Trophoblast cell (in vitro differentiated cells and primary cell): ENCODE measurements around the gene VSIR.

Source experiments
- DNase-seq, 2 donors: peaks; one replicate each; pipeline ENCODE4 v3.0.0-alpha.2; 2016
- H2AFZ ChIP-seq: 2 replicates; pipeline ENCODE4 v1.6.1; 2013; ENCODE audit warnings: low read length, moderate library complexity, mild to moderate bottlenecking; ENCODE audit not compliant: insufficient read depth, poor library complexity
- H2AK5ac ChIP-seq: 2 replicates; pipeline ENCODE4 v1.6.1; 2013; ENCODE audit warnings: mild to moderate bottlenecking, low read length
- H2BK120ac ChIP-seq: 2 replicates; pipeline ENCODE4 v1.6.1; 2013; ENCODE audit warnings: low read length, mild to moderate bottlenecking, moderate library complexity; ENCODE audit not compliant: insufficient read depth, poor library complexity
- H2BK12ac ChIP-seq: 2 replicates; pipeline ENCODE4 v1.6.1; 2013; ENCODE audit warnings: mild to moderate bottlenecking, low read length, moderate library complexity
- H2BK5ac ChIP-seq: 2 replicates; pipeline ENCODE4 v1.6.1; 2013; ENCODE audit warnings: low read length, low read depth, moderate library complexity, mild to moderate bottlenecking; ENCODE audit not compliant: poor library complexity
- H3K14ac ChIP-seq: 2 replicates; pipeline ENCODE4 v1.6.1; 2013; ENCODE audit warnings: mild to moderate bottlenecking, low read length
- H3K18ac ChIP-seq: 2 replicates; pipeline ENCODE4 v1.6.1; 2013; ENCODE audit warnings: mild to moderate bottlenecking, low read length
- H3K23ac ChIP-seq: 2 replicates; pipeline ENCODE4 v1.6.1; 2013; ENCODE audit warnings: low read length
- H3K27ac ChIP-seq: 2 replicates; pipeline ENCODE4 v1.5.1; 2013; ENCODE audit warnings: low read depth, mild to moderate bottlenecking, inconsistent platforms, low read length, moderate library complexity
- H3K27me3 ChIP-seq: 2 replicates; pipeline ENCODE4 v1.6.1; 2013; ENCODE audit warnings: inconsistent platforms, mild to moderate bottlenecking, low read length, moderate library complexity; ENCODE audit not compliant: insufficient read depth
- H3K36me3 ChIP-seq, 2 experiments: 1 replicate in 1 of 2; 2 replicates in 1 of 2; pipeline ENCODE4 v1.6.1; 2013; ENCODE audit warnings: low read length in 2 of 2, mild to moderate bottlenecking in 2 of 2, moderate library complexity in 1 of 2; ENCODE audit not compliant: insufficient read depth in 2 of 2, control insufficient read depth in 1 of 2
- H3K4ac ChIP-seq: 2 replicates; pipeline ENCODE4 v1.6.1; 2013; ENCODE audit warnings: low read depth, mild to moderate bottlenecking, low read length, moderate library complexity
- H3K4me1 ChIP-seq, 2 experiments: 1 replicate in 1 of 2; 2 replicates in 1 of 2; pipeline ENCODE4 v1.6.1; 2013; ENCODE audit warnings: low read length in 2 of 2, mild to moderate bottlenecking in 2 of 2, moderate library complexity in 1 of 2; ENCODE audit not compliant: insufficient read depth in 2 of 2, control insufficient read depth in 1 of 2
- H3K4me2 ChIP-seq: 2 replicates; pipeline ENCODE4 v1.6.1; 2013; ENCODE audit warnings: inconsistent platforms, mild to moderate bottlenecking, low read length, moderate library complexity
- H3K4me3 ChIP-seq: 2 replicates; pipeline ENCODE4 v1.5.1; 2013; ENCODE audit warnings: mild to moderate bottlenecking, low read depth, low read length, inconsistent platforms
- H3K79me1 ChIP-seq: one replicate; pipeline ENCODE4 v1.6.1; 2013; ENCODE audit warnings: low read length
- H3K79me2 ChIP-seq: 2 replicates; pipeline ENCODE4 v1.6.1; 2013; ENCODE audit warnings: low read length, mild to moderate bottlenecking; ENCODE audit not compliant: control insufficient read depth, insufficient read depth, poor library complexity
- H3K9ac ChIP-seq: 2 replicates; pipeline ENCODE4 v1.6.1; 2013; ENCODE audit warnings: mild to moderate bottlenecking, low read length
- H3K9me3 ChIP-seq: 2 replicates; pipeline ENCODE4 v1.6.1; 2013; ENCODE audit warnings: low read depth, mild to moderate bottlenecking, control low read depth, inconsistent platforms, low read length; ENCODE audit not compliant: insufficient read depth
- H4K12ac ChIP-seq: 2 replicates; pipeline ENCODE4 v1.6.1; 2013; ENCODE audit warnings: low read depth, mild to moderate bottlenecking, low read length, moderate library complexity
- H4K8ac ChIP-seq: 2 replicates; pipeline ENCODE4 v1.6.1; 2013; ENCODE audit warnings: low read depth, mild to moderate bottlenecking, low read length, moderate library complexity
- H4K91ac ChIP-seq: one replicate; pipeline ENCODE4 v1.6.1; 2013; ENCODE audit warnings: low read depth, mild to moderate bottlenecking, low read length, moderate library complexity
- WGBS: extraction: QIAGEN DNeasy Blood & Tissue Kit; methylation state at CpG from one replicate; pipeline ENCODE4 v1.1.7; 2013; ENCODE audit warnings: missing lambda C conversion rate; ENCODE audit not compliant: insufficient read length, insufficient coverage; ENCODE audit errors: extremely low coverage; 5-methylcytosine and 5-hydroxymethylcytosine counted together

The VSIR gene

DNA sequence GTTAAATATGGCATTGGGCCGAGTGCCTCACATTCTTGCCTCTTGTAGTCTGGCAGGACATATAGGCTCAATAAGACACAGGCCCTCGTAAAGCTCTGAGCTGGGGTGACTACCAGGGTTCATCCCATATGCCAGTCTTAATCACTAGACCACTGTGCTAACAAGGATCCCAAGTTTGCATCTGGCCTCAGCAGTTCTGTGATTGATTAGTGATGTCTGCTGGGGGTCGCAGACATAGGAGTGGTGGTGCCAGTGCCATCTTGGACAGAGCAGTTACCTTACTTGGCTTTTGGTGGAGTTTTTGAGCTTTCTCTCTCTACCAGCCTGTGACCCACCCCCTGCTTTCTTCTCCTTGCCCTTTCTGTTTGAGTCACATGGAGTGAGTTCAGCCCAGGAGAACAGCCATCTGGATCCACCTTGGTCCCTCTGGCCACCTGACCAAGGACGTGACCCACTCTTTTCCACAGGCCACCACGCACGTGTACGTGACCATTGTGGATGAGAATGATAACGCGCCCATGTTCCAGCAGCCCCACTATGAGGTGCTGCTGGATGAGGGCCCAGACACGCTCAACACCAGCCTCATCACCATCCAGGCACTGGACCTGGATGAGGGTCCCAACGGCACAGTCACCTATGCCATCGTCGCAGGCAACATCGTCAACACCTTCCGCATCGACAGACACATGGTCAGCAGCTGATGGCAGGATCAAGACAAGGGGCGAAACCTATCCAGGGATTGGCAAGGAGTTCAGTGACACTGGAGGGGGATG is 4.1 kb upstream of the VSIR start:
- Histone ChIP-seq H3K27me3 (peaks cover 3% of the 10 kb centered on the region), H3K23ac (no peak overlapping the region), H3K4me2 (no peak overlapping the region), H4K91ac (no peak overlapping the region), H2BK5ac (no peak overlapping the region), H2AFZ (no peak overlapping the region), H3K27ac (no peak overlapping the region), H3K79me1 (peaks cover 4% of the 10 kb centered on the region), H2BK120ac (no peak overlapping the region), H3K4me1 (peaks cover 3 to 8% of the 10 kb centered on the region in 2 experiments), H3K4me3 (no peak overlapping the region), H3K18ac (no peak overlapping the region), H2AK5ac (no peak overlapping the region), H4K12ac (no peak overlapping the region), H3K9ac (no peak overlapping the region), H3K4ac (no peak overlapping the region), H4K8ac (no peak overlapping the region), H3K79me2 (peaks cover 2% of the 10 kb centered on the region), H3K14ac (no peak overlapping the region), H2BK12ac (no peak overlapping the region), H3K9me3 (peaks cover 3% of the 10 kb centered on the region), H3K36me3 (no peaks in the 10 kb centered on the region)
- WGBS, result no CpG with 5 or more reads among the region's 17 CpGs
- DNase-seq, result no peak

- H2AK5ac ChIP-seq, result no peak overlapping the region
- no peak overlapping the region for H4K8ac ChIP-seq
These were observed 3.2 kb upstream of the VSIR start for GRCh38 chr10:71776481-71776925.

GRCh38 chr10:71774916-71775702 is 1.8 kb upstream of the VSIR start:
- Histone ChIP-seq H3K27ac (no peak overlapping the region), H4K91ac (no peak overlapping the region), H3K4me3 (no peak overlapping the region), H2BK12ac (no peak overlapping the region), H3K4ac (no peak overlapping the region), H2BK120ac (no peak overlapping the region), H3K14ac (no peak overlapping the region), H3K9me3 (peaks cover 3% of the 10 kb centered on the region), H3K27me3 (peaks cover 3% of the 10 kb centered on the region), H3K4me2 (no peak overlapping the region), H2AFZ (no peak overlapping the region), H3K79me2 (peaks cover 2% of the 10 kb centered on the region), H3K4me1 (peaks cover 5 to 8% of the 10 kb centered on the region in 2 experiments), H2BK5ac (no peak overlapping the region), H3K36me3 (no peaks in the 10 kb centered on the region), H4K12ac (no peak overlapping the region), H2AK5ac (no peak overlapping the region), H4K8ac (no peak overlapping the region), H3K18ac (no peak overlapping the region), H3K79me1 (peaks cover 6% of the 10 kb centered on the region), H3K23ac (no peak overlapping the region), H3K9ac (no peak overlapping the region)
- DNase-seq, result peak in 1 of 2 donors; percentile 17
- no CpG with 5 or more reads among the region's 3 CpGs for WGBS

More at GRCh38 chr10:71776481-71776925, 3.2 kb upstream of the VSIR start:
- H3K79me1 ChIP-seq, result peaks cover 4% of the 10 kb centered on the region
- H3K27me3 ChIP-seq, result peaks cover 3% of the 10 kb centered on the region
- no peak overlapping the region for H3K4me3 ChIP-seq
- H4K91ac ChIP-seq, result no peak overlapping the region
- no peak overlapping the region for H2BK5ac ChIP-seq
- peaks cover 5 to 8% of the 10 kb centered on the region in 2 experiments for H3K4me1 ChIP-seq
- peaks cover 3% of the 10 kb centered on the region for H3K9me3 ChIP-seq
- no peak overlapping the region for H3K23ac ChIP-seq
- no peak overlapping the region for H3K4ac ChIP-seq
- no peak overlapping the region for H3K18ac ChIP-seq
- H3K27ac ChIP-seq, result no peak overlapping the region
- H3K79me2 ChIP-seq, result peaks cover 2% of the 10 kb centered on the region
- no peak overlapping the region for H2BK120ac ChIP-seq
- no peaks in the 10 kb centered on the region for H3K36me3 ChIP-seq
- no CpG with 5 or more reads among the region's 2 CpGs for WGBS
- H3K9ac ChIP-seq, result no peak overlapping the region
- H3K4me2 ChIP-seq, result no peak overlapping the region
- H2AFZ ChIP-seq, result no peak overlapping the region
- no peak overlapping the region for H4K12ac ChIP-seq
- H2BK12ac ChIP-seq, result no peak overlapping the region
- no peak overlapping the region for H3K14ac ChIP-seq
- DNase-seq, result no peak

- H4K12ac ChIP-seq, result no peak overlapping the region
- no peak for DNase-seq
- no peak overlapping the region for H2AFZ ChIP-seq
- H2BK120ac ChIP-seq, result no peak overlapping the region
- WGBS, result no CpG with 5 or more reads among the region's 4 CpGs
- H3K9me3 ChIP-seq, result peaks cover 3% of the 10 kb centered on the region
- H3K27me3 ChIP-seq, result peaks cover 3% of the 10 kb centered on the region
- peaks cover 7 to 12% of the 10 kb centered on the region in 2 experiments for H3K4me1 ChIP-seq
- H3K79me2 ChIP-seq, result peaks cover 2% of the 10 kb centered on the region
- H3K36me3 ChIP-seq, result no peaks in the 10 kb centered on the region
- H4K8ac ChIP-seq, result no peak overlapping the region
- no peak overlapping the region for H2AK5ac ChIP-seq
- no peak overlapping the region for H4K91ac ChIP-seq
- H3K9ac ChIP-seq, result no peak overlapping the region
- H2BK5ac ChIP-seq, result no peak overlapping the region
- H3K14ac ChIP-seq, result no peak overlapping the region
- H3K4ac ChIP-seq, result no peak overlapping the region
- H3K27ac ChIP-seq, result no peak overlapping the region
- no peak overlapping the region for H3K4me3 ChIP-seq
- no peak overlapping the region for H3K18ac ChIP-seq
- H3K23ac ChIP-seq, result no peak overlapping the region
- peak overlapping the region; percentile 66 for H3K4me2 ChIP-seq
- H3K79me1 ChIP-seq, result peaks cover 8% of the 10 kb centered on the region
- H2BK12ac ChIP-seq, result no peak overlapping the region
These were observed 494 bp downstream of the VSIR start for GRCh38 chr10:71772832-71773220.
